ENCODE data around the gene ATP10A.

- TF ChIP-seq CTCF (optimal IDR thresholded peaks at IDR 0.05 in 1 of 3, IDR thresholded peaks at IDR 0.05 in 1 of 3, conservative IDR thresholded peaks at IDR 0.05 in 1 of 3; ENCODE audit: extremely low read depth in 1 of 3, insufficient read depth in 2 of 3, low read length in 3 of 3) (no peak), EZH2 (IDR thresholded peaks at IDR 0.05; ENCODE audit: low read length) (no peak)
Measured at GRCh38 chr15:25909325-25909724, 46.2 kb upstream of the ATP10A start.
